GM23248 (cell line): ENCODE results near the gene LRP5.

ENCODE experiments used
- EZH2 ChIP-seq: fragments of 200-600 bp; sonication (generic); IDR thresholded peaks from 2 replicates; pipeline ENCODE4 v1.6.1; 2018; ENCODE audit warnings: antibody characterized with exemption, mild to moderate bottlenecking; ENCODE audit not compliant: insufficient read depth, poor library complexity, severe bottlenecking
- EZH2phosphoT487 ChIP-seq: fragments of 200-600 bp; sonication (generic); IDR thresholded peaks from 2 replicates; pipeline ENCODE4 v1.6.1; 2018; ENCODE audit warnings: antibody characterized with exemption, moderate library complexity, mild to moderate bottlenecking, low read depth; ENCODE audit not compliant: insufficient read depth

DNA sequence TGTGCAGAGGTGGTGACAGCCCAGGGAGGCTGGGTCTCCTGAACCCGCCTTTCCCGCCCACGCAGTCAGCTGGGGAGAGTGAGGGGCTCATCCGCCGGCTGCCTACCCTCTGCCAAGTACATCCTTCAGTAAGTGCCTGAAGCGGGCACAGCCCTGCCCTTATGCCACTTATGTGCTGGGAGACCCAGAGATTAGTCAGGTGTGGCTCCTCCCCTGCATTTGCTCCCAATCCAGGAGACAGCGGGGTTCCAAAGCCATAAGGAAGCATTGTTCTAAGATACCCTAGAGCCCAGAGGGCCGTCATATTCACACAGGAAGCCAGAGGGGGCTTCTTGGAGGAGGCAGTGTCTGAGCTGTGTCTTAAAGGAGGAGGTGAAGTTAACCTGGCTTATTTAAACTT, 142.4 kb downstream of the LRP5 start:
- TF ChIP-seq EZH2 = no peak
- no peak for TF ChIP-seq EZH2phosphoT487
